Hepatocyte (in vitro differentiated cells): ENCODE measurements around the gene MIER2. TPM values are rescaled to one million over a fixed set of nuclear protein-coding genes. Genes with fewer than 3 reads are reported as not detected.

ENCODE experiments used
- DNase-seq: peaks from one replicate; pipeline ENCODE4 v3.0.0-alpha.2; 2016; ENCODE audit warnings: low spot score
- H2AFZ ChIP-seq: fragments of 200-600 bp; sonication (generic); 2 replicates; pipeline ENCODE4 v1.6.0; 2016; ENCODE audit warnings: antibody characterized with exemption, mild to moderate bottlenecking
- H3K27ac ChIP-seq: fragments of 200-600 bp; sonication (generic); 2 replicates; pipeline ENCODE4 v1.5.1; 2016; ENCODE audit warnings: mild to moderate bottlenecking
- H3K27me3 ChIP-seq: fragments of 200-600 bp; sonication (generic); 2 replicates; pipeline ENCODE4 v1.6.1; 2016
- H3K36me3 ChIP-seq: fragments of 200-600 bp; sonication (generic); replicated peaks from 2 replicates; pipeline ENCODE4 v1.5.1; 2016; ENCODE audit warnings: low read depth; ENCODE audit not compliant: insufficient read depth
- H3K4me1 ChIP-seq: fragments of 200-600 bp; sonication (generic); 2 replicates; pipeline ENCODE4 v1.5.1; 2016; ENCODE audit warnings: mild to moderate bottlenecking, moderate library complexity; ENCODE audit not compliant: insufficient read depth
- H3K4me2 ChIP-seq: fragments of 200-600 bp; sonication (generic); 2 replicates; pipeline ENCODE4 v1.6.0; 2016
- H3K4me3 ChIP-seq: fragments of 200-600 bp; sonication (generic); 2 replicates; pipeline ENCODE4 v1.5.1; 2016; ENCODE audit warnings: mild to moderate bottlenecking
- H3K79me2 ChIP-seq: fragments of 200-600 bp; sonication (generic); 2 replicates; pipeline ENCODE4 v1.6.0; 2017; ENCODE audit warnings: mild to moderate bottlenecking
- H3K9me2 ChIP-seq: fragments of 200-600 bp; sonication (generic); replicated peaks from 2 replicates; pipeline ENCODE4 v1.6.0; 2017; ENCODE audit warnings: mild to moderate bottlenecking; ENCODE audit not compliant: insufficient read depth
- H3K9me3 ChIP-seq: fragments of 200-600 bp; sonication (generic); 2 replicates; pipeline ENCODE4 v1.5.1; 2016; ENCODE audit warnings: low read depth, mild to moderate bottlenecking
- H4K20me1 ChIP-seq: fragments of 200-600 bp; sonication (generic); 2 replicates; pipeline ENCODE4 v1.6.0; 2016; ENCODE audit warnings: mild to moderate bottlenecking; ENCODE audit not compliant: insufficient read depth, poor library complexity, severe bottlenecking
- EZH2 ChIP-seq: fragments of 200-600 bp; sonication (generic); IDR thresholded peaks from 2 replicates; pipeline ENCODE4 v1.6.1; 2016; ENCODE audit warnings: antibody characterized with exemption, mild to moderate bottlenecking, borderline replicate concordance
- EZH2phosphoT487 ChIP-seq: fragments of 200-600 bp; sonication (generic); IDR thresholded peaks from one replicate; pipeline ENCODE4 v1.6.1; 2018; ENCODE audit warnings: antibody characterized with exemption, mild to moderate bottlenecking, low read depth, moderate library complexity; ENCODE audit not compliant: unreplicated experiment, severe bottlenecking
- WGBS: methylation state at CpG from one replicate; pipeline ENCODE4 v1.1.6; 2016; ENCODE audit warnings: low lambda C conversion rate; ENCODE audit errors: missing lambda C conversion rate; 5-methylcytosine and 5-hydroxymethylcytosine counted together
- polyA plus RNA-seq: library from polyadenylated mRNA; unstranded; fragments of >200 nt; fragmentation: Nextera tagmentation; extraction: Ambion mirVana; gene quantifications from 2 replicates; pipeline ENCODE4 v1.2.1, GENCODE V29; 2016
- total RNA-seq: library from RNA; depleted of rRNA; stranded (reverse); fragments of >200 nt; gene quantifications from 2 replicates; pipeline ENCODE4 v1.2.3, GENCODE V29; 2014
- TF ChIP-seq, protein P1 (sequence below): fragments of 200-600 bp; sonication (generic); IDR thresholded peaks from 2 replicates; pipeline ENCODE4 v1.5.1; 2016; ENCODE audit warnings: antibody characterized with exemption, mild to moderate bottlenecking; ENCODE audit not compliant: poor library complexity

The MIER2 gene
- total and polyA plus RNA-seq, 2 experiments from 2014 or later, result 8.4 to 47.3 TPM

DNA sequence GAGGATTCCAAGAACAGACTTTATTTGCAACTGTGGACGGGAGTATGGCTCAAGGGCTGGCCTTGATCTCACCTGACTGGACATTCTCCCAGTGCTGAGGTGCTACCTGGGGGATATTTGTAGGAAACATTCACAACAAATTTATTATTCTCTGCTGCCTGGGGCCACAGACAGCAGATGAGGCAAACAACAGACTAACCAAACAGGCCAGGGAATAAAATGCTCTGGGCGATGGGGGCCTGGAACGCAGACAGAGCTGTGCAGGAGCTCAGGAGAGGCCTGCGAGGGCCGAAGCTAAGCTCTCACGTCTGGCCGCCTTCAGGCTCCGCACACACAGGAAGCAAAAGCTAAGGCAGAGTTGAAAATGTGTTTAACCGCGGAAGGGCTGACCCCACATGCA is 61.2 kb downstream of the MIER2 start:
- DNase-seq, result no peak
- Histone ChIP-seq H3K36me3 (no peaks in the 10 kb centered on the region), H3K4me1 (no peaks in the 10 kb centered on the region), H3K79me2 (no peaks in the 10 kb centered on the region), H3K4me2 (no peak overlapping the region), H2AFZ (no peak overlapping the region), H3K27me3 (no peaks in the 10 kb centered on the region), H3K9me2 (no peaks in the 10 kb centered on the region), H3K4me3 (no peak overlapping the region), H4K20me1 (no peaks in the 10 kb centered on the region), H3K9me3 (no peaks in the 10 kb centered on the region), H3K27ac (no peak overlapping the region)
- no peak for TF ChIP-seq EZH2
- TF ChIP-seq, protein P1, sequence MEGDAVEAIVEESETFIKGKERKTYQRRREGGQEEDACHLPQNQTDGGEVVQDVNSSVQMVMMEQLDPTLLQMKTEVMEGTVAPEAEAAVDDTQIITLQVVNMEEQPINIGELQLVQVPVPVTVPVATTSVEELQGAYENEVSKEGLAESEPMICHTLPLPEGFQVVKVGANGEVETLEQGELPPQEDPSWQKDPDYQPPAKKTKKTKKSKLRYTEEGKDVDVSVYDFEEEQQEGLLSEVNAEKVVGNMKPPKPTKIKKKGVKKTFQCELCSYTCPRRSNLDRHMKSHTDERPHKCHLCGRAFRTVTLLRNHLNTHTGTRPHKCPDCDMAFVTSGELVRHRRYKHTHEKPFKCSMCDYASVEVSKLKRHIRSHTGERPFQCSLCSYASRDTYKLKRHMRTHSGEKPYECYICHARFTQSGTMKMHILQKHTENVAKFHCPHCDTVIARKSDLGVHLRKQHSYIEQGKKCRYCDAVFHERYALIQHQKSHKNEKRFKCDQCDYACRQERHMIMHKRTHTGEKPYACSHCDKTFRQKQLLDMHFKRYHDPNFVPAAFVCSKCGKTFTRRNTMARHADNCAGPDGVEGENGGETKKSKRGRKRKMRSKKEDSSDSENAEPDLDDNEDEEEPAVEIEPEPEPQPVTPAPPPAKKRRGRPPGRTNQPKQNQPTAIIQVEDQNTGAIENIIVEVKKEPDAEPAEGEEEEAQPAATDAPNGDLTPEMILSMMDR, result no peak
- WGBS, result 69% methylated on average over 10 of the region's 10 CpGs

DNA sequence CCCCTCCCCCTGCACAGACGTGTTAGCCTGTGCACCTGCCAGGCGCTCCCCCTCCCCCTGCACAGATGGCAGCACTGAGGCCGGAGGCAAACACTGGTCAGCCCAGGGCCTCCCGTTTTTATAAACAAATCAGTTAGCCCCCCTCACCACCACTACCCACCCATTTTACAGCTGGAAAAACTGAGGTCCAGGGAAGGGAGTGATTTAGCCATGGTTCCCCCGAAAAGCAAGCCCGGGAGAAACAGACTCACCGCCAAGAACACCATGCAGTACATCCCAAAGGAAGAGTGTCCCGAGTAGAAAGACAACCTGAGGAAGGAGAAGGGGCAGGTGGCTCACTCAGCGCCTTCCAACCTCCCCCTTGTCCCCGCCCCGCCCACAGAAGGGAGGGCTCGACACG is 62.1 kb downstream of the MIER2 start:
- no peaks in the 10 kb centered on the region for H3K4me1 ChIP-seq
- H3K9me3 ChIP-seq, result no peaks in the 10 kb centered on the region
- no peak overlapping the region for H2AFZ ChIP-seq
- H3K9me2 ChIP-seq, result no peaks in the 10 kb centered on the region
- H3K4me2 ChIP-seq, result no peak overlapping the region
- no peak overlapping the region for H3K4me3 ChIP-seq
- WGBS, result 80% methylated on average over 11 of the region's 13 CpGs
- TF ChIP-seq EZH2, result no peak
- TF ChIP-seq, protein P1, result no peak
- TF ChIP-seq EZH2phosphoT487, result no peak
- no peaks in the 10 kb centered on the region for H4K20me1 ChIP-seq
- H3K27me3 ChIP-seq, result no peaks in the 10 kb centered on the region
- H3K79me2 ChIP-seq, result no peaks in the 10 kb centered on the region
- no peak for DNase-seq
- H3K36me3 ChIP-seq, result no peaks in the 10 kb centered on the region
- no peak overlapping the region for H3K27ac ChIP-seq

DNA sequence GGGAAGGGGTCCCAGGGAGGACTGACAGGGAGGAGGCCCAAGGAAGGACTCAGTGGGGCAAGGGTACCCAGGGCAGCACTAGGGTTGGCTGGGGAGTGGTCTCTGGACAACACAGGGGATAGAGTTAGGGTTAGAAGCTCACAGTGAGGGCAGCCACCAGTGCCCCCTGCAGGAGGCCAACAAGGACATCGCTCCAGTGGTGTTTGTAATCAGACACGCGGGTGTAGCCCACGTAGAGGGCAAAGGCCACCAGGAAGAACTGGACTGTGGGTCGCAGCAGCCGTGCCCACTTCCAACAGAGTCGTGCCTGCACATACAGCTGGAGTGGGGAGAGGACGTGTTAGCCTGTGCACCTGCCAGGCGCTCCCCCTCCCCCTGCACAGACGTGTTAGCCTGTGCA is 62.6 kb downstream of the MIER2 start:
- WGBS, result 89% methylated on average over 9 of the region's 10 CpGs
- Histone ChIP-seq H3K4me2 (no peak overlapping the region), H3K36me3 (no peaks in the 10 kb centered on the region), H4K20me1 (no peaks in the 10 kb centered on the region), H3K27me3 (no peaks in the 10 kb centered on the region), H3K79me2 (no peaks in the 10 kb centered on the region), H3K9me3 (no peaks in the 10 kb centered on the region), H3K4me3 (no peak overlapping the region), H3K9me2 (no peaks in the 10 kb centered on the region), H3K4me1 (no peaks in the 10 kb centered on the region), H3K27ac (no peak overlapping the region), H2AFZ (no peak overlapping the region)
- no peak for DNase-seq
- TF ChIP-seq EZH2 (no peak), EZH2phosphoT487 (no peak)
- TF ChIP-seq, protein P1, result no peak

DNA sequence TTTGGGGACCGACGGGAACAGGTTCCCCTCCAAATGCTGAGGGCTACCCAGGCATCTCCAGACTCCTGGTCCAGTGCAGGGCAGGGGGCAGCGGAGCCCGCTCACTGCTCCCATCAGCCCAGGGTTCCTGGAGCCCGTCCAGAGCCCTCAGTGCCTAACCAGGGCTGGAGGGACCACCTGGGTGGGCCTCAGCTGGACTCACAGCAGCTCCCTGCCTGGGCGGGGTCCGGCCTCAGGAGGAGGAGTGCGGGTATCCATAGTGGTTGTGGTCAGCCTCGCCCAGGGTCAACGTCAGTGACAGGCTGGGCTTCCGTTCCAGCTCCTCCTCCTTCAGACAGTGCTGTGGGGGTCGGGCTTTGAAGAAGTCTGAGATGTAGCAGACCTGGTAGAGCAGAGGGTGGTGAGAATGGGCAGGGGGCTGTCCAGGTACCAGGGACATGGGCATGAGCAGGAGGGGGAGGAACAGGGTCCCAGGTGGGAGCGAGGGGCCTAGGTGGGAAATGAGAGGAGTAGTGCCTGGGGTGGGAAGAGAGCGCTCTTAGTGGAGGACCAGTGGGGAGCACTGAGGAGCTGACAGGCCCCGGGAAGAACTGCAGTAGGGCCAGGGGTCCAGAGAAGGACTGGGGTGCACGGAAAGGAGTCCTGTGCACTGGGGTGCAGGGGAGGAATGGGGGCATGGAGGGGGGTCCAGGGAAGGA is 63.3 kb downstream of the MIER2 start:
- TF ChIP-seq EZH2phosphoT487, result no peak
- Histone ChIP-seq H3K79me2 (no peaks in the 10 kb centered on the region), H3K27ac (no peak overlapping the region), H3K4me2 (no peak overlapping the region), H3K9me2 (no peaks in the 10 kb centered on the region), H3K36me3 (no peaks in the 10 kb centered on the region), H3K4me3 (no peak overlapping the region), H3K4me1 (no peaks in the 10 kb centered on the region), H3K27me3 (no peaks in the 10 kb centered on the region), H3K9me3 (no peaks in the 10 kb centered on the region), H4K20me1 (no peaks in the 10 kb centered on the region), H2AFZ (no peak overlapping the region)
- 85% methylated on average over 14 of the region's 16 CpGs for WGBS
- DNase-seq, result no peak
